ENCODE measurements around the gene CLEC16A.

GRCh38 chr16:11073407-11073999, 129.1 kb downstream of the CLEC16A start:
- TF ChIP-seq CTCF (IDR thresholded peaks at IDR 0.05), result no peak
- no peak for TF ChIP-seq POLR2A (IDR thresholded peaks at IDR 0.05)
